ENCODE measurements around the gene JMJD6.
"Not testable (repeated sequence)": the region's sequence is repeated elsewhere in the genome, so short reads cannot be mapped to it uniquely, and the experiment has no call there.

Gene JMJD6

DNA sequence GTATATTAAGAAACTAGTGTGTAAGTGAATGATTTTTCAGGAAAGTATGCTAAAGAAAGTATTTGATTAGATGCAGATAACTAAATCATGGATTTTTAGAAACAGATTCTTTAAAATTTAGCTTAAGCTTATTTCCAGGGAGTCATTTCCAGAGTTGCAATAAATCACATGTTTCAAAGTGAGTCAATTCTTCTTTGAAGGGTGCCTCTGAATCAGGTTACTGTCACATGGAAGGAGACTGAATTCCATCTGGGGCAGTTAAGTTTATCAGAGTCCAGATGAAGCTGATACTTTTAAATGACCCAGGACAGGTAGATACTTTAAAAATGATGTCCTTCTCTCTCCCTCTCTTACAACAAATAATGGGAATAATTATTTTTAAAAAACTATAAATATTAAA lies 16.6 kb upstream of the JMJD6 start:
- Mint-ChIP-seq H3K36me3 (ENCODE audit: low read depth) (peaks cover 37% of the 10 kb centered on the region), H3K9me3 (no peaks in the 10 kb centered on the region), H3K4me1 (ENCODE audit: low read depth) (peaks cover 19% of the 10 kb centered on the region), H3K27ac (no peak overlapping the region), H3K4me3 (no peak overlapping the region), H3K27me3 (ENCODE audit: low read depth) (no peaks in the 10 kb centered on the region)
- DNase-seq (ENCODE audit: low spot score): no peak

DNA sequence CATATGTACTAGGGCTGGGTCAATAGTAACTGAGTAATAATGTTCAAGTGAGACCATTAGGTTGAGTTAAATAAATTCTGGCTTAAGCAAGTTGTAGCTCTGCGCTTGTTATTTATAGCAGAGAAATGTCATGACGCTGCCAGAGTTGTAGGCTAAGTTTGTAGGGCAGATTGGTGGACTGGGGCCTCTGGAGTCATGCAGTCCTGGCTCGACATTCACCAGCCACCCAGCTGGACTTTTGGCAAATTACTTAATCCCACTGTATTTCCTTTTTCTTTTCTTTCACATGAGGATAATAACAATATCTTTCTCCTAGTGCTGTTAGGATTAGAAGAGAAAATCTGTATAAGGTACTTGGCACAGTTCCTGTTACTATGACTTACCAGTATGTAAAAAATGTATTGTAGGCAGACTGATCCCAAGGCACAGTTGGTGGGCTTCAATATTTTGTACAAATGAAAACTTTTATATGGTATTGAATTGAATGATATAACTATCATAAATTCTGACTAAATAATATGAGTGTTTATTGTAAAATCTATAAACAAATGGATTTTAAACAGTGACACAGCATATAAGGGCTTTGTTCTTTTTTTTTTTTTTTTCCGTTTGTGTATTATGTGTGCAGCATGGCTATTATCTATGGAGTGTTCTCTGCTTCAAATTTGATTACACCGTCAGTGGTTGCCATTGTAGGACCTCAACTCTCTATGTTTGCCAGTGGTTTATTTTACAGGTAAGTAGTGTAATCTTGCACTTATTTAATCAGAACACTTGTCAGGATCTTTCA lies 14.1 kb upstream of the JMJD6 start:
- no peaks in the 10 kb centered on the region for H3K27me3 Mint-ChIP-seq (ENCODE audit: low read depth)
- peaks cover 34% of the 10 kb centered on the region for H3K36me3 Mint-ChIP-seq (ENCODE audit: low read depth)
- no peak overlapping the region for H3K27ac Mint-ChIP-seq
- no peak for DNase-seq (ENCODE audit: low spot score)
- no peaks in the 10 kb centered on the region for H3K9me3 Mint-ChIP-seq
- no peak overlapping the region for H3K4me3 Mint-ChIP-seq
- H3K4me1 Mint-ChIP-seq (ENCODE audit: low read depth): peaks cover 18% of the 10 kb centered on the region

DNA sequence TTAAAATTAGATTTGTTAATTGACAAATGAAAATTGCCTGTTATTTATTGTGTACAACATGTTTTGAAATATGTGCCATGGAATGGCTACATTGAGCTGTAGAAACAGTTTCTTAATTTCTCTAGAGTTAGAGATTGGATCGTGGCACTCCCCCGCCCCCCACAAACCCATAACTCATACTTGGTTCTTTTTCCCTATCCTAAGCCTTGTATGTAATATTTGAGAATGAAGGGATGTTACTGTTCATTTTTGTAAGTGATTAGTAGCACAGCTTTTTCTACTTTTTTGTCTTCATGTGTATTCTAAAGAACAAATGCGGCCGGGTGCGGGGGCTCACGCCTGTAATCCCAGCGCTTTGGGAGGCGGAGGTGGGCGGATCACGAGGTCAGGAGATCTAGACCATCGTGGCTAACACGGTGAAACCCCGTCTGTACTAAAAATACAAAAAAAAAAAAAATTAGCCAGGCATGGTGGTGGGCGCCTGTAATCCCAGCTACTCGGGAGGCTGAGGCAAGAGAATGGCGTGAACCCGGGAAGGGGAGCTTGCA lies 13.2 kb upstream of the JMJD6 start:
- DNase-seq (ENCODE audit: low spot score); H3K9me3 Mint-ChIP-seq; H3K27ac Mint-ChIP-seq; H3K27me3 Mint-ChIP-seq (ENCODE audit: low read depth); H3K4me3 Mint-ChIP-seq: not testable (repeated sequence)
- Mint-ChIP-seq H3K36me3 (ENCODE audit: low read depth) (peaks cover 34% of the 10 kb centered on the region), H3K4me1 (ENCODE audit: low read depth) (peaks cover 18% of the 10 kb centered on the region)

DNA sequence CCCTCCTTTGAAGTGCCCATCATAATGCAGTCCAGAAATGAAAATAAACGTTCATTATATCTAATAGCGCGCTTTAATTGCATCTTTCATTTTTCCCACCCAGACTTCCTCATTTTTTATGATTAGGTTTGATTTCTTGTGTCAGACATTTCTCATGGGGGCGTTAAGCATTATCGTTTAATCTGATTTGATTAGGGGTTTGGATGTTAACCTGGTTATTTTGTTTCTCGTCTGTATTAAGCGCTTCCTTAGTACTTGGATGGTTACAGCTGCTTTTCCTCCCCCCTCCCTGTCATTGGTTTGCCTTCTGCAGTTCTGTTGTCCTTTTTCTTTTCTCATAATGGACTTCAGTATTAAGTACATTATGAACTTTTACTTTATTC lies 12.1 kb upstream of the JMJD6 start:
- peak overlapping the region; percentile 94 for H3K4me3 Mint-ChIP-seq
- DNase-seq (ENCODE audit: low spot score): no peak
- no peaks in the 10 kb centered on the region for H3K9me3 Mint-ChIP-seq
- peak overlapping the region; percentile 97 for H3K27ac Mint-ChIP-seq
- H3K36me3 Mint-ChIP-seq (ENCODE audit: low read depth): peaks cover 41% of the 10 kb centered on the region
- H3K27me3 Mint-ChIP-seq (ENCODE audit: low read depth): no peaks in the 10 kb centered on the region
- peaks cover 28% of the 10 kb centered on the region for H3K4me1 Mint-ChIP-seq (ENCODE audit: low read depth)

DNA sequence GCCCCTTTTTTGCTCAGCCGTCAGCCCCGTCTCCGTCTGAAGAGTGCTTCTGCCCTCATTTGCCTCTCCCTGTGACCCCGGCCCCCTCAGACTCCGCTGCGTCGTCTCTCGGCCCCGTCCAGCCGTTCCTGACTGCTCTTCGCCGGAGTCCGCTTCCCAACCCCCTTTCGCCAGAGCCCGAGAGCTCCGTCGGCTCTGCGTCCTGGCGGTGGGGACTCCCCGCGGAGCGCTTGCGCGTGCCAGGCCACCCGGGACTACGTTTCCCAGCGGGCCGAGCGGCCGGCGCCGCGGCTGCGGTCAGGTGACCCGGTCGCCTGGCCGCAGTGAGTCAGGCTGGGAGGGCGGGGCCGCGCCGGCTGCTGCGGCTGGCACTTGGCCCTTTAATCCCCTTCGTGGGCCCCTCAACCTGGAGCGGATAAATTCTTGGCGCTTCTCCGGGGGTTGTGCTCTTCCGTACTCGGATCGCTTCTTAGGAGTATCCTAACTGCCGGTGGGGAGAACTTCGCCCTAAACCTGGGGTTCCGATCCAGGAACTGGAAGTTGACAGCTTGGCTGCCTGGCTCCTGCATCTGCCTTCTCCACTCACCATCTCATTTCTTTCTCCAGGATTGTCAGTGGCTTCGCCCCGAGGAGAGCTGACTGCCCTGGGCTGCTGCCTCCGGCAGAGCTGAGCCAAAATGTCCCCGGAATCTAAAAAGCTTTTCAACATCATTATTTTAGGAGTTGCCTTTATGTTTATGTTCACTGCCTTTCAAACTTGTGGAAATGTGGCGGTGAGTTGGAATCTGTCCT lies 11.5 kb upstream of the JMJD6 start, which contains the start of gene MFSD11:
Gene MFSD11 (plus strand): TSS at position 444 of the 792 bp plus-strand sequence. CDS start 234 bp downstream, at position 678.
- Mint-ChIP-seq H3K36me3 (ENCODE audit: low read depth) (peaks cover 43% of the 10 kb centered on the region), H3K27me3 (ENCODE audit: low read depth) (no peaks in the 10 kb centered on the region), H3K27ac (peak within 1 kb of the TSS; percentile 97), H3K9me3 (no peaks in the 10 kb centered on the region), H3K4me1 (ENCODE audit: low read depth) (peaks cover 32% of the 10 kb centered on the region), H3K4me3 (peak within 1 kb of the TSS; percentile 94)
- peak; percentile 95 for DNase-seq (ENCODE audit: low spot score)

DNA sequence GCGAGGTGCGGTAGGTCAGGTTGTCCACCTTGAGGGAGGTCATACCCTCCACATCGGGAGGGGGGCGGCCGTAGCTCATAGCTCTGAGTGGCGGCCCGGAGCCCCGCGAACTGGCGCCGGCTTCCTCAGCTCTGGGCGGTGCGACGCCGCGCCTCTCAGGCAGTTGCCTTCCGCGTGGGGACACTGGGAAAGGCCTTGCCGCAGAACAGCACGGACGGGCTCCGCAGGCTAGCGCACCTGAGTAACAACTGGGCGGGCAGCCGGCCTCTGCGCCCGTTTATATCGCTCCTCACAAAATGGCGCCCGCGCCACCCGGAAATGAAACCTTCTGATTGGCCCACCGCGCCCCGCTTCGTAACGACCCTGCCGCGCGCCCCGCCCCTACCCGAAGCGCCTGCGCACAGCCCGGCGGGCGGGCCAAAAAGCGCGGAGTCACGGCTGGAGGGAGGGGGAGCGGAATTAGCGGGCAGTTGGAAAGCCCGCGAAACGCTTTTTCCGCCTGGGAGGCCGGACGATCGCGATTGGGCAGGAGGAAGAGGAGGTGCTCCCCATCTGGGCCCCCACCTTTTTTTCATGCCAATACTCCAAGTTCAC lies 10.8 kb upstream of the JMJD6 start, which contains the start of gene SRSF2:
Gene SRSF2 (minus strand): TSS at position 250 of the 594 bp plus-strand sequence. CDS start 171 bp downstream, at position 79.
- Mint-ChIP-seq H3K27ac (peak within 1 kb of the TSS; percentile 98), H3K4me1 (ENCODE audit: low read depth) (peaks cover 32% of the 10 kb centered on the region), H3K36me3 (ENCODE audit: low read depth) (peaks cover 45% of the 10 kb centered on the region), H3K4me3 (peak within 1 kb of the TSS; percentile 96), H3K9me3 (no peaks in the 10 kb centered on the region), H3K27me3 (ENCODE audit: low read depth) (no peaks in the 10 kb centered on the region)
- DNase-seq (ENCODE audit: low spot score): peak; percentile 100

DNA sequence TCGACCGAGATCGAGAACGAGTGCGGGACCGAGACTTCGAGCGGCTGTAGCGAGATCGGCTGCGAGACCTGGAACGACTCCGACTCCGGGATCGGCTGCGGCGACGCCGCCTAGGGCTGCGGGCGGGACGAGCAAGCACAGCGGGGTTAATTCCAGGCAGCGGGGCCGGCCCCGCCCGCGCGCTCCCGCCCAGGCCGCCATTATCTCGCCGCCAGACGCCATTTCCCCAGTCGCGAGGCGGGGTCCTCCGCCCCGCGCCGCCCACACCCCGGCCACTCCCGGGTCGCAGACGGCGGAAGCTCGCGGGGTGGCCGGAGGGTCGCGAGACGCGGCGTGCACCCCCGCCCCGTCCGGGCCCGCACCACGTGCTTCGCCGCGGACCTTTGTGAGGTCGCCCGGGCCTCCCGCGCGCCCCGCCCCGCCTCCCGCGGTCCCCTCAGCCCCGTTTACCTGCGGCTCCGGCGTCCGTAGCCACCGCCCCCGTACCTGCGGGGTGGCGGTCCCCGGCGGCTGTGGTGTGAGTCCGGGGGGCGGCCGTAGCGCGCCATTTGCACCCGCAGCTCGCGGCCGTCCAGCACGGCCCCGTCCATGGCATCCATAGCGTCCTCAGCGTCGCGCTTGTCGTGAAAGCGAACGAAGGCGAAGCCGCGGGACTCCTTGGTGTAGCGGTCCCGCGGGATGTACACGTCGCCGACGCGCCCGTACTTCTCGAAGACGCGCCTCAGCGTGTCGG lies 10.1 kb upstream of the JMJD6 start:
- Mint-ChIP-seq H3K4me1 (ENCODE audit: low read depth) (peaks cover 35% of the 10 kb centered on the region), H3K9me3 (no peaks in the 10 kb centered on the region), H3K27ac (peak overlapping the region; percentile 98), H3K27me3 (ENCODE audit: low read depth) (no peaks in the 10 kb centered on the region), H3K36me3 (ENCODE audit: low read depth) (peaks cover 46% of the 10 kb centered on the region), H3K4me3 (peak overlapping the region; percentile 96)
- DNase-seq (ENCODE audit: low spot score): peak; percentile 73

DNA sequence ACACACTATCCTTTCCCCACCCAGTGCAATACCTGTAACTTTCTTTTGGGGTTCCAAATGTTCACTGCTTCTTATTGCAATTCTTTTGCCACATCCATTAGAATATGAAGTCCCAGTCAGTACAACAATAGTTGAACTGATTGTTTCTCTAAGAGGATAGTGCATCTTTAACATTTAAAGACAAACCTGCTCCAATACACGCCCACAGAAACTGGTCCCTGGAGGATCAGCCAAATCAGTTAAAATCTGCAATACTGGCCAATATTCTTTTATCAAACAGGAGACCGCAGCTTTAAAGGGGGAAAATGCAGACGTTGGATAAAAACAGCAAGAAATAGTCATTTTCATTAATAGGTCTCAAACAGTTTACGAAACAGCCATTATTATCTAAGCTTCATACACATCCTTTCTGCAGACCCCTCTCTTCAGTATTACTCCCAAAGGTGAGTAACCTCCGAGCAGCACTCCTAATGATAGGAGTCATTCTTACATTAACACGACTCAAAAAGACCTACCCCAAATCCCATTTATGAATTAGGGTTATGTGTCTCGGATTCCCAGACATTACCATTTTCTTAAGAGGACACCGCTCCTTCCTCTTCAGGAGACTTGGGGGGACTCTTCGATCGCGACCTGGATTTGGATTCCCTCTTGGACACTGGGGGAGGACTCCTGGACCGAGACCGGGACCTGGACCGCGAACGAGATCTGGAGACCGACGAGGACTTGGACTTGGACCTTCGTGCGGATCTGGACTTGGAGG lies 9.4 kb upstream of the JMJD6 start:
- Mint-ChIP-seq H3K27ac (peak overlapping the region; percentile 98), H3K4me3 (peak overlapping the region; percentile 96), H3K36me3 (ENCODE audit: low read depth) (peaks cover 49% of the 10 kb centered on the region), H3K27me3 (ENCODE audit: low read depth) (no peaks in the 10 kb centered on the region), H3K9me3 (no peaks in the 10 kb centered on the region), H3K4me1 (ENCODE audit: low read depth) (peaks cover 36% of the 10 kb centered on the region)
- DNase-seq (ENCODE audit: low spot score): no peak

DNA sequence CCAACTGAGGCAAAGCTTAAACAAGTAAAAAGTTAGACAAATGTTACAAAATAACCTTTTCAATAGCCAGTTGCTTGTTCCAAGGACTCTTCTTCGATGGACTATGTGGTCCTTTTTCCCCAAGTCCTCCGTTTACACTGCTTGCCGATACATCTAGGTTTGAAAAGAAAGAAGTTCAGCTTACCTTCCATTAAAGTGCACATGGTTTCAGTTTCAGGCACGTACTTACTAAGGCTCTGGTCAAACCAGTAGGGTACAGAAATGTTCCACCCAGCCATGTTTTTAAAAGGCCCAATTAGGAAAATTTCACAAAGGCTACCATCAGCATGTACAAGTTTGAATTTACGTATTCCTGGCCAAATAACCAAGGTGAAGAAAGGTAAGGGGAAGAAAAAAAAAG lies 8.6 kb upstream of the JMJD6 start:
- peaks cover 51% of the 10 kb centered on the region for H3K36me3 Mint-ChIP-seq (ENCODE audit: low read depth)
- H3K4me3 Mint-ChIP-seq: peak overlapping the region; percentile 96
- no peaks in the 10 kb centered on the region for H3K9me3 Mint-ChIP-seq
- DNase-seq (ENCODE audit: low spot score): no peak
- H3K27me3 Mint-ChIP-seq (ENCODE audit: low read depth): no peaks in the 10 kb centered on the region
- H3K4me1 Mint-ChIP-seq (ENCODE audit: low read depth): peaks cover 36% of the 10 kb centered on the region
- peak overlapping the region; percentile 98 for H3K27ac Mint-ChIP-seq

DNA sequence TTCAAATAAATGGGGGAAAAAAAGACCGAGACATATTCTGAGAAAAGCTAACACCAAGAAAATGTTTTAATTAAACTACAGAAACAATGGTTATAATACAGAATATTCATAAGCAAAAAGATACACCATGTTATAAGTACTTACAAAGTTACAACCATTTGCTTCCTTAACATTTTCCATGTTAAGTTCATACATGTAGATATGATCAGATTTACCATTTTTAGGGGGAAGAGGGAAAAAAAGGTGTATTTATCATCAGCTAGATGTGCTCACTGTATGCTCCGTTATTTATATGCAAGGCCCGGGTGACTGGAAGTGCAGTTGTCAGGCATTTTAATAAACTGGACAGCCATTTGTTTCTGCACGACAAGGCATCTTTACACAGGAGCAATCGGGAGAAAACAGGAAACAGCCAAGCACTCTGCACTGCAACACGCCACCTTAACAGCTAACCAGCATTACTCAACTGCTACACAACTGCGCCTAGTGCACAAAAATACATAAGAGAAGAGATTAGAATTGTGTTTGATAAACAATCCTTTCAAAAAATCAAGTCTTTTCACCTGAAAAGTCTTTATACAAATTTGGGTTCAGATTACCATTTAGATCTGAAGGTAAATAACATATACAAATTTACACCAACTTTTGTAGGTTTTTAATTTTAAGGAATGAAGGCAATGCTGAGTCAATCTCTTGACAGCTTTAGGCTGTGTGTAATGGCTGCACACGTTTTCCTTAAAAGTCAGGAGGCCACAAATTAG lies 7.9 kb upstream of the JMJD6 start:
- DNase-seq (ENCODE audit: low spot score): no peak
- H3K27me3 Mint-ChIP-seq (ENCODE audit: low read depth): no peaks in the 10 kb centered on the region
- peaks cover 39% of the 10 kb centered on the region for H3K4me1 Mint-ChIP-seq (ENCODE audit: low read depth)
- H3K36me3 Mint-ChIP-seq (ENCODE audit: low read depth): peaks cover 57% of the 10 kb centered on the region
- peak overlapping the region; percentile 96 for H3K4me3 Mint-ChIP-seq
- no peaks in the 10 kb centered on the region for H3K9me3 Mint-ChIP-seq
- H3K27ac Mint-ChIP-seq: peak overlapping the region; percentile 98

DNA sequence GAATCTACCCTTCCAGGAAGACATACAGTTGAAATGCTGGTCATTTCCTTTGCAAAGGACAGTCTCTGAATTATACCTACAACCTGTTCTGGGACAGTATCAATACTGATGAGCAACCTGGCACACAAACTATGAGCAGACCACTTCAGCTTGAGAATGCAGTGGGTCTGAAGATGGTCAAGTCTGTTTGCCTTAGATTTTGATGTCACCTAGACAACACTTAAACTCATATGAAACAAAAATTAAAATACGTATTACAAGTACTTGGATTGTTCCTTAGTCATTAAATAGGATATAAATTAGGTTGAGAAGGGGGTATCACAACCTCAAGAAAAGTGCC lies 7.2 kb upstream of the JMJD6 start:
- Mint-ChIP-seq H3K4me3 (peak overlapping the region; percentile 96), H3K27ac (peak overlapping the region; percentile 98), H3K27me3 (ENCODE audit: low read depth) (no peaks in the 10 kb centered on the region), H3K36me3 (ENCODE audit: low read depth) (peaks cover 59% of the 10 kb centered on the region), H3K4me1 (ENCODE audit: low read depth) (peaks cover 34% of the 10 kb centered on the region), H3K9me3 (no peaks in the 10 kb centered on the region)
- DNase-seq (ENCODE audit: low spot score): no peak
